Activated CD4-positive, alpha-beta T cell treated with anti-CD3 and anti-CD28 coated beads for 4 hours (primary cell): ENCODE data around the gene CLPTM1L.
"Not testable (repeated sequence)": the region's sequence is repeated elsewhere in the genome, so short reads cannot be mapped to it uniquely, and the experiment has no call there.

Experiments used
- DNase-seq, 2 donors: peaks; one replicate each; pipeline ENCODE4 v3.0.0-alpha.2; 2020

The CLPTM1L gene

DNA sequence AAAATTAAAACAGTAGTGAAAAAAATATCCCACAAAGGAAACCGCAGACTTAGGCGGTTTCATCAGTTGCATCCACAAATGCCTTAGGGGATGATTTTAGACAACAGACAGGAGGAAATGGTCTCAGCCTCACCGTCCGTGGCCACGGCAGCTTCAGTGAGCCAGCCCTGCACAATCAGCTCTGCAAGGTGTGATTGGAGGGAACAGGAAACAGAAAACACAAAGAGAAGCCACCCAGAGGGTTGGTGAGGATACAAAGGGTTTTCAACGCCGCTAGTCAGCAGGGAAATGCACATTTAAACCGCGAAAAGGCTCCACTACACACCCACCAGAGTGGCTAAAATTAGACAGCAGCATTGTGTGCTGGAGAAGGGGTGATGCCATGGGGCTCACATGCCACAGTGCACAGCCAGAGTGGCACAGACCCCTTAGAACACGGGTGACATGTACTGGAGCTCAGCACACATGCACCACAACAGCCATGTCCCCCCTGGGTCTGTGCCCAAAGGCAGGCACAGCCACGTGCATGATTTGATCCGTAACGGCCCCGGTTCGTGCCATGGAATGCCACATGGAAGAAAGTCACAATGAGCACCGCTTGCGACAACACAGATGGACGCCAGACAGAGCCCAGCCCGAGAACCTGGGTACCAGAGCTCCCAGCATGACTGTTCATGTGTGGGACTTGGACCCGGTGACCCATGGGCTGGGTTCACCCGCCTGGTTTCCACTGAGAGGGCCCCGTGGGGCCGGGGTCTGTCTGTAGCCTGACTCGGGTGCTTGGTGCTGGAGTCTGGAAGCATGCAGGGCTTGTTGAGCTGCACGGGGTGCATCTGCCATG lies 31.7 kb downstream of the CLPTM1L start:
- peak in 1 of 2 donors; percentile 18 for DNase-seq

DNA sequence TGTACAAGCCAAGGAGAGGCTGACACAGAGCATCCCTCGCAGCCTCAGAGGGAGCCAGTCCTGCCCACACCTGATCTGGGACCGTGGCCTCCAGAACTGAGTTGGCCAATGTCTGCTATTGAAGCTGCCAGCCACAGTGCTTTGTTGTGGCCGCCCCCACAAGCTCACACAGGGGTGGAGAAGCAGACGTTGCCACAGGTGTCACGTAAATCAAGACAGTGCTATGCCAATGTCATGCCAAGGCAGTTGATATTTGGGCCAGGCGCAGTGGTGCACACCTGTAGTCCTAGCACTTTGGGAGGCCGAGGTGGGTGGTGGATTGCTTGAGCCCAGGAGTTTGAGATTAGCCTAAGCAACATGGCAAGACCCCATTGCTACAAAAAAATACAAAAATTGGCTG lies 32.7 kb downstream of the CLPTM1L start:
- peak in 1 of 2 donors; percentile 35 for DNase-seq

DNA sequence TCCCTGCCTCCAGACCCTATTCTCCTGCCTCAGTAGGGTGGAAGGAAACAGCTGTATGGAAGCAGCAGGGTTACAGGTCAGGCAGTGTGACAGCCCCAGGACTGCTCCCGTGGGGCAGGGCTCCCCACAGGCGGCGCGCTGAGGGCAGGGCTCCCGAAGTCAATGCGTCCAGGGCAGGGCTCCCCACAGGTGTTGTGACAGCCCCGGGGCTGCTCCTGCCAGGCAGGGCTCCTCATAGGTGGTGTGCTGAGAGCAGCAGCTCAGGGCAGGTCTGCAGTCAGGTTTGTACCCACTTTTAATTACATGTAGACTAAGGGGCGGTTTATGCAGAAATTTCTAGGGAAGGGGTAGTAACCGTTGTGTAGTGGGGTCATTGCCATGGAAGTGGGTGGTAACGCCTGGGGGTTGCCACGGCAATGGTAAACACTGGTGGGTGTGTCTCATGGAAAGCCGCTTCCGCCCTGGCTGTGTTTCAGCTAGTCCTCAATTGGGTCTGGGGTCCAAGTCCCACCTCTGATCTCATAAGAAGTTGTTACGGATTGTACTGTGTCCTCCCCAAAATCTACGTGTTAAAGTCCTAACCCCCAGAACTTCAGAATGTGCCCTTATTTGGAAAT lies 33.4 kb downstream of the CLPTM1L start:
- DNase-seq, result no peak

DNA sequence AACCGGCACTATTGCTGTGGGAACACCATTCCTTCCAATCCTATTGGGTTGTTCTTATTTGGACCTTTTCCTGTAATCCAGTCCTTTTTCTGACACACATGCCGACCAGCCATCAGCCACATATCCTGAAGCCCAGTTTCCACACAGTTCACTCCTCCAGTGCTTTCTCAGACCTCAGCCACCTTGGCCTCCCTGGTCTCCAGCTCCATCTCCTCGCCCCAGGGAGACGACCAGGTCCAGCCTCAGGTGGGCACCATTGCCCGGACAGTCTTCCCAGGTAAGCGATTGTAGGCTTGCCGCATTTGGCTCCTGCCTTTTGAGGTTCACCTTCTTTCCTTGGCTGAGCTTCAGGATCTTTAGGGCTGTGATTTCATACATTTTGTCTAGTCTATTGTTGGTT lies 34.8 kb downstream of the CLPTM1L start:
- DNase-seq, result no peak

DNA sequence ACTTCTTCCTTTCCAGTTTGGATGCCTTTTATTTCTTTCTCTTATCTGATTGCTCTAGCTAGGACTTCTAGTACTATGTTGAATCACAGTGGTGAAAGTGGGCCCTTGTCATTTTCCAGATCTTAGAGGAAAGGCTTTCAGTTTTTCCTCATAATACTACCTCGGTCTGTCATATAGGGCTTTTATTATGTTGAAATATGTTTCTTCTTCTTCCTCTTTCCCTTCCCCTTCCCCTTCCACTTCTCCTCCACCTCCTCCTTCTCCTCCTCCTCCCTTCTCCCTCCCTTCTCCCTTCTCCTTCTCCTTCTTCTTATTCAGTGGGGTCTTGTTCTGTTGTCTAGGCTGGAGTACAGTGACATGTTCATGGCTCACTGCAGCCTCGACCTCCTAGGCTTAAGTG lies 40.9 kb downstream of the CLPTM1L start:
- DNase-seq, result no peak

DNA sequence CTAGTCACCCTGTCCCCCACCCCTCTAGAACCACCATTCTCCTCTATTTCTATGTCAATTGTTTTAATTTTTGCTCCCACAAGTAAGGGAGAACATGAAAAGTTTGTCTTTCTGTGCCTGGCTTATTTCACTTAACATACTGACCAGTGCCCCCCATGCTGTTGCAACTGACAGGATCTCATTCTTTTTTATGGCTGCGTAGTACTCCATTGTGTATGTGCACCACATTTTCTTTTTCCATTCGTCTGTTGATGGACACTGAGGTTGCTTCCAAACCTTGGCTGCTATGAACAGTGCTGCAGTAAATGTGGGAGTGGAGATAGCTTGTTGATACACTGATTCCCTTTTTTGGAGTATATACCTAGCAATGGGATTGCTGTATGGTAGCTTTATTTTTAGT lies 42.6 kb downstream of the CLPTM1L start:
- no peak for DNase-seq

- DNase-seq, result no peak
Measured at GRCh38 chr5:1300581-1301083, 44.3 kb downstream of the CLPTM1L start.

- DNase-seq, result no peak
Measured at GRCh38 chr5:1299961-1300360, 44.9 kb downstream of the CLPTM1L start.

- no peak for DNase-seq
Measured at GRCh38 chr5:1299511-1299850, 45.4 kb downstream of the CLPTM1L start.

- no peak for DNase-seq
Measured at GRCh38 chr5:1298723-1299510, 46.0 kb downstream of the CLPTM1L start.

DNA sequence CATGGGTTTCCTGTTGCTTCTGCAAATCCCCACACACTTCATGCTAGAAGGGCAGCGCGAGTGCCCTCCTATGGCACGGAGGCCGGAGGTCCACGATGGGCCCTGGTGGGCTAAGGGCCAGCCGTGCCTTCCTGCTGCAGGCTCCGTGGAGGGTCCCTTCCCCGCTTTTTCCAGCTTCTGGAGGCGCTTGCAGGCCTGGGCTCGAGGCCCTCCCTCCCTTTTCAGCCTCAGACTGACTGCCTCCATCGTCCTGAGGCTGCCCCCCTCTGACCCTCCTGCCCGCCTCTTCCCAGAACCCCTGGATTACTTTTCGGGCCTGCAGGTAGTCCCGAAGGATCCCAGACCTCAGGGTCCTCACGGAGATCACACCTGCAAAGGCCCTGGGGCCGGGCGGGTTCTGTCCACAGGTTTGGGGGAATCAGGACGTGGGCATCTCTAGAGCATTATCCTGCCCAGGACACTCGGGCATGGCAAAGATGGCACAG lies 46.8 kb downstream of the CLPTM1L start:
- no peak for DNase-seq

GRCh38 chr5:1297243-1297642 lies 47.7 kb downstream of the CLPTM1L start:
- DNase-seq, result no peak

GRCh38 chr5:1295650-1296037 lies 49.3 kb downstream of the CLPTM1L start:
- DNase-seq, result no peak

DNA sequence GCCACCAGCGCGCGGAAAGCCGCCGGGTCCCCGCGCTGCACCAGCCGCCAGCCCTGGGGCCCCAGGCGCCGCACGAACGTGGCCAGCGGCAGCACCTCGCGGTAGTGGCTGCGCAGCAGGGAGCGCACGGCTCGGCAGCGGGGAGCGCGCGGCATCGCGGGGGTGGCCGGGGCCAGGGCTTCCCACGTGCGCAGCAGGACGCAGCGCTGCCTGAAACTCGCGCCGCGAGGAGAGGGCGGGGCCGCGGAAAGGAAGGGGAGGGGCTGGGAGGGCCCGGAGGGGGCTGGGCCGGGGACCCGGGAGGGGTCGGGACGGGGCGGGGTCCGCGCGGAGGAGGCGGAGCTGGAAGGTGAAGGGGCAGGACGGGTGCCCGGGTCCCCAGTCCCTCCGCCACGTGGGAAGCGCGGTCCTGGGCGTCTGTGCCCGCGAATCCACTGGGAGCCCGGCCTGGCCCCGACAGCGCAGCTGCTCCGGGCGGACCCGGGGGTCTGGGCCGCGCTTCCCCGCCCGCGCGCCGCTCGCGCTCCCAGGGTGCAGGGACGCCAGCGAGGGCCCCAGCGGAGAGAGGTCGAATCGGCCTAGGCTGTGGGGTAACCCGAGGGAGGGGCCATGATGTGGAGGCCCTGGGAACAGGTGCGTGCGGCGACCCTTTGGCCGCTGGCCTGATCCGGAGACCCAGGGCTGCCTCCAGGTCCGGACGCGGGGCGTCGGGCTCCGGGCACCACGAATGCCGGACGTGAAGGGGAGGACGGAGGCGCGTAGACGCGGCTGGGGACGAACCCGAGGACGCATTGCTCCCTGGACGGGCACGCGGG lies 49.9 kb downstream of the CLPTM1L start, which contains the start of gene TERT:
TERT (minus strand) TSS at position 234 of the 815 bp plus-strand sequence; CDS start at position 155, 79 bp downstream.
- peak; percentile 83 to 86 for DNase-seq

- DNase-seq, result no peak
Measured at GRCh38 chr5:1294206-1294834, 50.6 kb downstream of the CLPTM1L start.

- no peak for DNase-seq
Measured at GRCh38 chr5:1293416-1294205, 51.3 kb downstream of the CLPTM1L start.

- DNase-seq, result no peak
Measured at GRCh38 chr5:1292846-1293415, 52.0 kb downstream of the CLPTM1L start.

DNA sequence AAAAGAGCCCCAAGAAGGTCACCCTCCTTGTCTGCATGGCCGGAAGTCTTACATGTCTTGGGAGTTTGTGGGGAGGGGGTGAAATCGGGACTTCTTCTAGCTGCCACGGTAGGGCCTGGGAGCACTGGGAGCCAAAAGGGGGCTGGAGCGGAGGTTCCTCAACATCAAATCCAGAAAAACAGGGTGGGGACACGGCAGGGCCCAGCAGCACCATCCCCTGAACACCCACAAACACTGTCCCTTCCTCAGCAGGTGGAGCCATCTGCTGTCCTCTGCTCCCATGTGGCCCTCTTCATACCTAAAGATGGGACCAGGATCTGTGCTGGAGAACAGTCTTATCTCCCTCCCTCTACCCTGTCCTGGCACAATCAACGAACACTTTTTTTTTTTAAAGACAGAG lies 52.8 kb downstream of the CLPTM1L start:
- no peak for DNase-seq

- no peak for DNase-seq
Measured at GRCh38 chr5:1291611-1292080, 53.3 kb downstream of the CLPTM1L start.

DNA sequence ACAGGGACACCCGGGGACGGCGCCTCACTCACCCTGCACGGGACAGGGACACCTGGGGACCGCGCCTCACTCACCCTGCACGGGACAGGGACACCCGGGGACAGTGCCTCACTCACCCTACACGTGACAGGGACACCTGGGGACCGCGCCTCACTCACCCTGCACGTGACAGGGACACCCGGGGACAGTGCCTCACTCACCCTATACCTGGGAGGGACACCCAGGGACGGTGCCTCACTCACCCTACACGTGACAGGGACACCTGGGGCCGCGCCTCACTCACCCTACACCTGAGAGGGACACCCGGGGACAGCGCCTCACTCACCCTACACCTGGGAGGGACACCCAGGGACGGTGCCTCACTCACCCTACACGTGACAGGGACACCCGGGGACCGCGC lies 53.9 kb downstream of the CLPTM1L start:
- DNase-seq, result not testable (repeated sequence)

DNA sequence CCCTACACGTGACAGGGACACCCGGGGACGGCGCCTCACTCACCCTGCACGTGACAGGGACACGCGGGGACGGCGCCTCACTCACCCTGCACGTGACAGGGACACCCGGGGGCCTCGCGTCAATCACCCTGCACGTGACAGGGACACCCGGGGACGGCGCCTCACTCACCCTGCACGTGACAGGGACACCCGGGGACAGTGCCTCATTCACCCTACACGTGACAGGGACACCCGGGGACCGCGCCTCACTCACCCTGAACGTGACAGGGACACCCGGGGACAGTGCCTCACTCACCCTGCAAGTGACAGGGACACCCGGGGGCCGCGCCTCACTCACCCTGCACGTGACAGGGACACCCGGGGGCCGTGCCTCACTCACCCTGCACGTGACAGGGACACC lies 55.3 kb downstream of the CLPTM1L start:
- not testable (repeated sequence) for DNase-seq
